Spleen (tissue), 11 donors: ENCODE measurements around the gene KRTAP10-8. TPM values are rescaled to one million over a fixed set of nuclear protein-coding genes. Genes with fewer than 3 reads are reported as not detected.

Source experiments
- DNase-seq: peaks from one replicate; pipeline ENCODE4 v3.0.0-alpha.2; 2020
- H3K27ac ChIP-seq, 8 donors: fragments of 200-600 bp; sonication (generic) in 7 of 8; 1 replicate in 4 of 8; 2 replicates in 4 of 8; pipeline versions ENCODE4 v1.5.0 to v1.8.0; 2016 to 2021; ENCODE audit warnings: inconsistent platforms in 4 of 8, mild to moderate bottlenecking in 4 of 8, moderate library complexity in 1 of 8
- H3K27me3 ChIP-seq, 7 donors: fragments of 200-600 bp; sonication (generic) in 6 of 7; replicated peaks in 1 of 7; 1 replicate in 4 of 7; 2 replicates in 3 of 7; pipeline versions ENCODE4 v1.5.0 to v1.8.0; 2016 to 2021; ENCODE audit warnings: inconsistent platforms in 3 of 7, mild to moderate bottlenecking in 1 of 7
- H3K36me3 ChIP-seq, 6 donors: fragments of 200-600 bp; sonication (generic) in 5 of 6; 1 replicate in 4 of 6; 2 replicates in 2 of 6; pipeline versions ENCODE4 v1.5.0 to v1.8.0; 2016 to 2021; ENCODE audit warnings: inconsistent platforms in 2 of 6
- H3K4me1 ChIP-seq, 6 donors: fragments of 200-600 bp; sonication (generic) in 5 of 6; 1 replicate in 3 of 6; 2 replicates in 3 of 6; pipeline versions ENCODE4 v1.5.0 to v1.8.0; 2016 to 2021; ENCODE audit warnings: inconsistent platforms in 3 of 6
- H3K4me3 ChIP-seq, 8 donors: fragments of 200-600 bp; sonication (generic) in 7 of 8; 1 replicate in 4 of 8; 2 replicates in 4 of 8; pipeline versions ENCODE4 v1.5.0 to v1.8.0; 2016 to 2021; ENCODE audit warnings: inconsistent platforms in 4 of 8, mild to moderate bottlenecking in 4 of 8, moderate library complexity in 2 of 8
- H3K9me3 ChIP-seq, 8 donors: fragments of 200-600 bp; sonication (generic) in 7 of 8; 1 replicate in 4 of 8; 2 replicates in 4 of 8; pipeline versions ENCODE4 v1.5.0 to v1.8.0; 2016 to 2021; ENCODE audit warnings: inconsistent platforms in 4 of 8
- CTCF ChIP-seq, 11 experiments: fragments of 200-600 bp in 7 of 11; fragments of 450-650 bp in 4 of 11; sonication (generic) in 4 of 11; IDR thresholded peaks in 8 of 11; conservative IDR thresholded peaks in 3 of 11; 1 replicate in 7 of 11; 2 replicates in 4 of 11; pipeline versions ENCODE4 v1.4.0 to v1.8.0; 2016 to 2021; ENCODE audit warnings: antibody characterized with exemption in 11 of 11, inconsistent platforms in 4 of 11, mild to moderate bottlenecking in 1 of 11
- POLR2A ChIP-seq, 3 donors: fragments of 450-650 bp; IDR thresholded peaks; one replicate each; pipeline ENCODE4 v1.5.1; 2017; ENCODE audit warnings: antibody characterized with exemption in 3 of 3, mild to moderate bottlenecking in 1 of 3
- POLR2AphosphoS5 ChIP-seq, 3 donors: sonication (generic); formaldehyde crosslinking; IDR thresholded peaks; one replicate each; pipeline ENCODE4 v1.5.1; 2017; ENCODE audit warnings: antibody characterized with exemption in 3 of 3
- WGBS, 5 donors: extraction: QIAGEN DNeasy Blood & Tissue Kit in 3 of 5; methylation state at CpG; one replicate each; pipeline versions ENCODE4 v1.1.5 to v1.1.7; 2013 to 2018; 5-methylcytosine and 5-hydroxymethylcytosine counted together
- intact Hi-C: fragments of 100-400 bp; cut with DNase I; formaldehyde crosslinking; loops from one replicate; pipeline ENCODE4 v1.15.0; 2023; ENCODE audit warnings: low total_unique reads
- polyA plus RNA-seq, 3 donors: library from polyadenylated mRNA; stranded (reverse); fragments of 200-250 nt; gene quantifications; one replicate each; pipeline ENCODE4 v1.2.1, GENCODE V29; 2013
- total RNA-seq, 7 donors: library from RNA; depleted of rRNA in 3 of 7; stranded (reverse); fragments of >200 nt in 3 of 7; fragmentation: NEBNext Ultra II Directional in 4 of 7; extraction: Animal tissue kit (Norgen Biotek cat#: 25700) in 4 of 7; gene quantifications; one replicate each; pipeline versions ENCODE4 v1.1.0 to v1.2.1, GENCODE V29; 2016 to 2021
- donor health status: healthy with polysubstance abuse.
- donor health status: DM: no; HTN: no; CAD: no; lungs with moderate emphysema.
- donor health status: DM: no; HTN: no; CAD: no.
- donor health status: Bipolar disorder and iron deficiency.
- donor health status: healthy.
- donor health status: DM: no; HTN: no; CAD: no.
- donor health status: DM: yes; HTN: yes; CAD: no.

The KRTAP10-8 gene
- total and polyA plus RNA-seq, 10 donors: not detected

- Histone ChIP-seq H3K4me1 (no peaks in the 10 kb centered on the region), H3K27me3 (peaks cover 0 to 35% (median 0%) of the 10 kb centered on the region in 7 donors), H3K27ac (no peak overlapping the region), H3K36me3 (no peaks in the 10 kb centered on the region), H3K4me3 (no peak overlapping the region), H3K9me3 (peaks cover 0 to 8% (median 5%) of the 10 kb centered on the region in 8 donors)
- TF ChIP-seq POLR2AphosphoS5 (IDR thresholded peaks at IDR 0.05) (no peak), POLR2A (IDR thresholded peaks at IDR 0.05) (no peak), CTCF (IDR thresholded peaks at IDR 0.05 in 8 of 11, conservative IDR thresholded peaks at IDR 0.05 in 3 of 11) (no peak)
- intact Hi-C loops: no loop called here
- 84 to 91% (median 90%) methylated on average over 12 of the region's 12 CpGs for WGBS, 5 donors
- DNase-seq: no peak
These were observed 39.2 kb downstream of the KRTAP10-8 start for GRCh38 chr21:44650973-44651675.

- intact Hi-C loops: no loop called here
- Histone ChIP-seq H3K27ac (no peak overlapping the region), H3K9me3 (peaks cover 0 to 23% (median 14%) of the 10 kb centered on the region in 8 donors), H3K4me3 (no peak overlapping the region), H3K36me3 (no peaks in the 10 kb centered on the region), H3K27me3 (peaks cover 0 to 24% (median 0%) of the 10 kb centered on the region in 7 donors), H3K4me1 (peaks cover 0 to 12% (median 1%) of the 10 kb centered on the region in 6 donors)
- DNase-seq: no peak
- WGBS, 5 donors: 70 to 80% (median 74%) methylated on average over 14 of the region's 14 CpGs
- TF ChIP-seq POLR2AphosphoS5 (IDR thresholded peaks at IDR 0.05) (no peak), POLR2A (IDR thresholded peaks at IDR 0.05) (no peak), CTCF (IDR thresholded peaks at IDR 0.05 in 8 of 11, conservative IDR thresholded peaks at IDR 0.05 in 3 of 11) (no peak)
These were observed 41.2 kb downstream of the KRTAP10-8 start for GRCh38 chr21:44653123-44653522.

- TF ChIP-seq POLR2AphosphoS5 (IDR thresholded peaks at IDR 0.05) (peak in 2 of 3 donors; percentile 29 to 48), POLR2A (IDR thresholded peaks at IDR 0.05) (no peak)
- H3K27ac ChIP-seq: peak overlapping the region in 7 of 8 donors; percentile 22 to 80 (median 52)
- intact Hi-C loops: no loop called here
- no peak overlapping the region for H3K4me3 ChIP-seq
- no peaks in the 10 kb centered on the region for H3K36me3 ChIP-seq
- H3K27me3 ChIP-seq: peaks cover 0 to 22% (median 0%) of the 10 kb centered on the region in 7 donors
- no peak for DNase-seq
- WGBS, 5 donors: 75 to 84% (median 82%) methylated on average over 17 of the region's 17 CpGs
- H3K9me3 ChIP-seq: peaks cover 0 to 23% (median 14%) of the 10 kb centered on the region in 8 donors
- H3K4me1 ChIP-seq: peaks cover 0 to 20% (median 5%) of the 10 kb centered on the region in 6 donors
These were observed 42.0 kb downstream of the KRTAP10-8 start for GRCh38 chr21:44653656-44654575.

GRCh38 chr21:44654576-44655175, 42.8 kb downstream of the KRTAP10-8 start, which contains the start of gene KRTAP12-4:
Gene KRTAP12-4, minus strand, starts transcription at chr21:44654659. Its CDS starts 45 bp downstream, at chr21:44654614.
- Histone ChIP-seq H3K9me3 (peaks cover 0 to 23% (median 14%) of the 10 kb centered on the region in 8 donors), H3K36me3 (no peaks in the 10 kb centered on the region), H3K27ac (peak within 1 kb of the TSS in 7 of 8 donors; percentile 22 to 80 (median 52)), H3K27me3 (peaks cover 0 to 27% (median 0%) of the 10 kb centered on the region in 7 donors), H3K4me1 (peaks cover 0 to 21% (median 6%) of the 10 kb centered on the region in 6 donors), H3K4me3 (no peak within 1 kb of the TSS)
- DNase-seq: no peak
- intact Hi-C loops: no loop called here
- TF ChIP-seq POLR2A (IDR thresholded peaks at IDR 0.05) (no peak), POLR2AphosphoS5 (IDR thresholded peaks at IDR 0.05) (no peak), CTCF (IDR thresholded peaks at IDR 0.05 in 8 of 11, conservative IDR thresholded peaks at IDR 0.05 in 3 of 11) (no peak)
- 53 to 63% (median 62%) methylated on average over 7 to 9 of the region's 9 CpGs for WGBS, 5 donors
